ENCODE data around the gene ZNF593.

DNA sequence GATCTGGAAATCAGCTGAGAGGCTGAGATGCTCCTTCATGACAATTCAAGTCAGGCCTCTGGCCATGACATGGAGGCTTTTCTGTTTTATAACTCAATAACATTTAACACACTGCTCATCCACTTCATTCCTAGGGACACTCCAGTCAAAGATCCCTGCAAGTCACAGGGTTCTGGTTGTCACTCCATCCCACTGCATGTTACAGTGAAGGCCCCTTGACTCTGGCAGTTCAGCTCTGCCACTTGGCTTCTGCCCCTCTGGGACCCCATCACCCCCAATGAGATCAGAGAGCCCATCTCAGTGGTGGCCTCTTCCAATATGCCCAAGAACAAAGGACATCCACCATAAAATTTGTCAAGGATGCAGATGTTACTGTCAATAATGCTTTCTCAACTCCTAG, 20.8 kb upstream of the ZNF593 start:
- TF ChIP-seq, protein P1, sequence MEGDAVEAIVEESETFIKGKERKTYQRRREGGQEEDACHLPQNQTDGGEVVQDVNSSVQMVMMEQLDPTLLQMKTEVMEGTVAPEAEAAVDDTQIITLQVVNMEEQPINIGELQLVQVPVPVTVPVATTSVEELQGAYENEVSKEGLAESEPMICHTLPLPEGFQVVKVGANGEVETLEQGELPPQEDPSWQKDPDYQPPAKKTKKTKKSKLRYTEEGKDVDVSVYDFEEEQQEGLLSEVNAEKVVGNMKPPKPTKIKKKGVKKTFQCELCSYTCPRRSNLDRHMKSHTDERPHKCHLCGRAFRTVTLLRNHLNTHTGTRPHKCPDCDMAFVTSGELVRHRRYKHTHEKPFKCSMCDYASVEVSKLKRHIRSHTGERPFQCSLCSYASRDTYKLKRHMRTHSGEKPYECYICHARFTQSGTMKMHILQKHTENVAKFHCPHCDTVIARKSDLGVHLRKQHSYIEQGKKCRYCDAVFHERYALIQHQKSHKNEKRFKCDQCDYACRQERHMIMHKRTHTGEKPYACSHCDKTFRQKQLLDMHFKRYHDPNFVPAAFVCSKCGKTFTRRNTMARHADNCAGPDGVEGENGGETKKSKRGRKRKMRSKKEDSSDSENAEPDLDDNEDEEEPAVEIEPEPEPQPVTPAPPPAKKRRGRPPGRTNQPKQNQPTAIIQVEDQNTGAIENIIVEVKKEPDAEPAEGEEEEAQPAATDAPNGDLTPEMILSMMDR (IDR thresholded peaks at IDR 0.05): no peak
- no peak for TF ChIP-seq POLR2A (IDR thresholded peaks at IDR 0.05)

Data from uterus (tissue), 2 donors.